ENCODE data around the gene RTN4RL1.

DNA sequence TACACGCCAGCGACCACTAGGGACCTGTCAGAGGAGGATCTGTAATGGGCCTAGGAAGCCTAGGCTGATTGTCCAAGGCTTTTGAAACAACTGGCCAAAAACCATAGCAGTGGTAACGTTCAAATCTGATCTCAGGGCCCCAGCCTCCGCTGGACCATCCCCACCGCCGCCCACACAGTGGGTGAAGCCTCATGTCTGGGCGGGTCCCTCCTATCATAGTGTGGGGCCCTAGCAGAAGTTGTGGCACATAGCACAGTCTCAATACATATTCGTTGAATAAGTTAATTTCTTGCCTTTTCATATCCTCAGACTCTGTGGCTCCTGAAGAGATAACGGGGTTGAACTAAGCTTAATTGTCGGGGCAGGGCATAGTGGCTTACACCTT, 5.6 kb upstream of the RTN4RL1 start:
- TF ChIP-seq ZNF501 (CRISPR knock-in tag; IDR thresholded peaks at IDR 0.05) (no peak), MXD4 (CRISPR knock-in tag; IDR thresholded peaks at IDR 0.05) (no peak; the same call in 1 of the 2 replicates), JUND (CRISPR knock-in tag; IDR thresholded peaks at IDR 0.05) (no peak), PPARG (CRISPR knock-in tag; conservative IDR thresholded peaks at IDR 0.05) (0 out of 2 replicates have a peak, but pooled peaks have one; percentile 14)

Data from HepG2 (cell line).